GM20000 (cell line): Measurements from ENCODE around the gene D2HGDH.

ENCODE experiments used
- DNase-seq: peaks from one replicate; pipeline ENCODE4 v3.0.0; 2012; ENCODE audit warnings: low spot score
- CTCF ChIP-seq: IDR thresholded peaks from 2 replicates; pipeline ENCODE4 v1.5.1; 2012; ENCODE audit warnings: mild to moderate bottlenecking, control low read depth; ENCODE audit errors: extremely low read depth, missing control alignments

D2HGDH gene

GRCh38 chr2:241734467-241735208 lies at the start of gene D2HGDH:
Gene D2HGDH, plus strand, starts transcription at chr2:241734630. Its CDS starts 595 bp downstream, at chr2:241735225.
- DNase-seq, result peak; percentile 99
- TF ChIP-seq CTCF, result no peak

- no peak for DNase-seq
- TF ChIP-seq CTCF, result no peak
Measured at GRCh38 chr2:241686324-241686649, 48.1 kb upstream of the D2HGDH start.

- TF ChIP-seq CTCF, result no peak
- DNase-seq, result peak; percentile 100
Measured at GRCh38 chr2:241686650-241687425, 47.6 kb upstream of the D2HGDH start, which contains the start of gene DTYMK. Gene DTYMK, minus strand, starts transcription at chr2:241686815. Its CDS starts 32 bp downstream, at chr2:241686783.

GRCh38 chr2:241689306-241689705 lies 45.1 kb upstream of the D2HGDH start:
- no peak for DNase-seq
- no peak for TF ChIP-seq CTCF

GRCh38 chr2:241690202-241690717 lies 44.2 kb upstream of the D2HGDH start:
- no peak for DNase-seq
- no peak for TF ChIP-seq CTCF

GRCh38 chr2:241692448-241692847 lies 42.0 kb upstream of the D2HGDH start:
- TF ChIP-seq CTCF, result no peak
- DNase-seq, result no peak

GRCh38 chr2:241695651-241696050 lies 38.8 kb upstream of the D2HGDH start:
- no peak for DNase-seq
- no peak for TF ChIP-seq CTCF
